Right ventricle myocardium superior (tissue), 1 donor: ENCODE measurements around the gene SVIL. TPM values are rescaled to one million over a fixed set of nuclear protein-coding genes. Genes with fewer than 3 reads are reported as not detected.
A peak's percentile ranks its signal among the peaks of the same experiment; 100 is the strongest.

Experiments used
- ATAC-seq: fragments of 200-7000 bp; cut with Tn5 transposase; one replicate; pipeline ENCODE4 v1.9.1; 2020; ENCODE audit warnings: mild to moderate bottlenecking; ENCODE audit not compliant: poor library complexity
- DNase-seq: peaks from one replicate; pipeline ENCODE4 v3.0.0-alpha.2; 2020
- intact Hi-C: fragments of 100-400 bp; cut with DNase I; formaldehyde crosslinking; loops from one replicate; pipeline ENCODE4 v1.11.2; 2022
- microRNA-seq: library from miRNA; unstranded; fragments of <30 nt; microRNA quantifications from one replicate; pipeline ENCODE4 v1.2.0, GENCODE V29; 2020
- total RNA-seq: library from RNA; stranded (reverse); fragmentation: NEBNext Ultra II Directional; extraction: Animal tissue kit (Norgen Biotek cat#: 25700); gene quantifications from one replicate; pipeline ENCODE4 v1.2.1, GENCODE V29; 2021
- donor health status: DM: no; HTN: yes; CAD: no; lungs with severe emphysema.

SVIL gene
- total RNA-seq, 1 donor from 2014 or later, result 298 TPM

GRCh38 chr10:29430101-29430500, 204.7 kb downstream of the SVIL start:
- intact Hi-C loops, result no loop called here
- ATAC-seq (no peak), DNase-seq (no peak)

GRCh38 chr10:29428486-29428885, 206.3 kb downstream of the SVIL start:
- ATAC-seq (no peak), DNase-seq (no peak)
- intact Hi-C loops, result no loop called here

- DNase-seq (no peak), ATAC-seq (no peak)
- intact Hi-C loops, result no loop called here
These were observed 207.1 kb downstream of the SVIL start for GRCh38 chr10:29427667-29428066.

GRCh38 chr10:29426420-29426819, 208.4 kb downstream of the SVIL start:
- intact Hi-C loops, result no loop called here
- no peak for DNase-seq
- peak; percentile 19 for ATAC-seq

GRCh38 chr10:29424017-29424416, 210.8 kb downstream of the SVIL start:
- ATAC-seq (no peak), DNase-seq (no peak)
- intact Hi-C loops, result no loop called here

- DNase-seq, result no peak
- peak; percentile 92 for ATAC-seq
- intact Hi-C loops, result no loop called here
These were observed 214.0 kb downstream of the SVIL start for GRCh38 chr10:29420744-29421143.

GRCh38 chr10:29417324-29417723, 217.4 kb downstream of the SVIL start:
- ATAC-seq, result no peak
- no peak for DNase-seq
- intact Hi-C loops, result no loop called here

GRCh38 chr10:29415876-29416275, 218.9 kb downstream of the SVIL start:
- DNase-seq (no peak), ATAC-seq (no peak)
- intact Hi-C loops, result no loop called here

- intact Hi-C loops, result no loop called here
- ATAC-seq, result no peak
- no peak for DNase-seq
These were observed 220.3 kb downstream of the SVIL start for GRCh38 chr10:29414501-29414900.

- intact Hi-C loops, result no loop called here
- DNase-seq (no peak), ATAC-seq (no peak)
These were observed 222.3 kb downstream of the SVIL start for GRCh38 chr10:29412485-29412884.

- ATAC-seq, result no peak
- intact Hi-C loops, result no loop called here
- DNase-seq, result no peak
These were observed 223.0 kb downstream of the SVIL start for GRCh38 chr10:29411666-29412315.

GRCh38 chr10:29409241-29410054, 225.3 kb downstream of the SVIL start:
- intact Hi-C loops, result no loop called here
- DNase-seq (peak; percentile 90), ATAC-seq (peak; percentile 97)

GRCh38 chr10:29408847-29409240, 225.9 kb downstream of the SVIL start:
- intact Hi-C loops, result no loop called here
- DNase-seq (no peak), ATAC-seq (no peak)

Small RNA genes lying within 50 kb of the gene (microRNA-seq; reads per million reads assigned to microRNA genes)
- gene MIR604 (not detected), gene MIR938 (not detected)
